ENCODE results near the gene CXXC5. TPM values are rescaled to one million over a fixed set of nuclear protein-coding genes. Genes with fewer than 3 reads are reported as not detected.

The CXXC5 gene
- total and polyA plus RNA-seq, 2 donors (not counting 1 experiment from before 2014, with no cell fraction given), result 18.6 to 43.9 TPM

DNA sequence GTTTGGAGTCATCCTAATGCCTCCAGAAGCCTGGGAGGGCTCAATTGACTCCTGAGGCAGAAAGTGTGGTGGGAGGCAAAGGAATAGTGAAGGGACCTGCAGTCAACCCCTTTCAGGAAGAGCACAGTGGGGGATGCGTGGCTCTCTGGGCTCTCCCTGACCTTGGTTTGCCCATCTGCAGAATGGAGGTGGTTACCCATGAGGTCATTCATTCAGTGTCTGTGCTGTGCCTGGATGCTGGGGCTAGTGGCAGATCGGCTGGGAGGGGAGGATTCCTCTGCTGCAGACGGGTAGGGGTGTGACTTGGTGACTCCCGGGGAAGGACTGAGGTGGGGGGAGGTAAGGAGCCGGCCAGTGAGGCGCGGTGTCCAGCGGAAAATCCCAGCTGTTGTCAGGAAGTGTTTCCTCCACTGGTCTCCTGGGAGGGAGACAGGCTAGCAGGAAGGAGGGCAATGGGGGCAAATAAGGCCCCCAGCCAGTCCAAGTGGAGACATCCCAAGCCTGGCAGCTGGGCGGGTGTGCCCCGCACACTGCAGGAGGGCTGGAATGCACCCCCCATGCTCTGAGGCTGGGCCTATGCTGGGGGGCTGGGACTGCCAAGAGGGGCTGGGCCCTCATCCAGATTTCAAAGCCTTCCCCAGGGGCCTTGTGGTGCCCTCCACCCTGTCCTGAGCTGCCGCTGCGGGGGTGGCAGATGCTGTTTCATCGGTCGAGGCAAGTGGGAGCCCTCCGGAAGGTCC lies 10.9 kb downstream of the CXXC5 start:
- H3K4me1 ChIP-seq (ENCODE audit: control insufficient read depth, extremely low read depth, insufficient read depth, low read length), result peaks cover 44% of the 10 kb centered on the region
- no peaks in the 10 kb centered on the region for H3K27me3 ChIP-seq (ENCODE audit: control insufficient read depth, insufficient read depth, low read length)
- TF ChIP-seq CTCF (conservative IDR thresholded peaks at IDR 0.05 in 1 of 2, IDR thresholded peaks at IDR 0.05 in 1 of 2; ENCODE audit: low read depth in 1 of 2, low read length in 2 of 2), result no peak
- TF ChIP-seq EZH2 (IDR thresholded peaks at IDR 0.05; ENCODE audit: low read length, missing control alignments), result no peak
- no peak overlapping the region for H2AFZ ChIP-seq (ENCODE audit: low read length)
- H3K36me3 ChIP-seq (ENCODE audit: control insufficient read depth, insufficient read depth, low read length), result no peaks in the 10 kb centered on the region
- H3K79me2 ChIP-seq (ENCODE audit: control insufficient read depth, insufficient read depth, low read length), result peaks cover 24% of the 10 kb centered on the region
- H3K27ac ChIP-seq (ENCODE audit: insufficient read depth, low read length), result peak overlapping the region; percentile 82
- no peaks in the 10 kb centered on the region for H3K9me3 ChIP-seq (ENCODE audit: control insufficient read depth, insufficient read depth, low read depth, low read length)
- H4K20me1 ChIP-seq (ENCODE audit: control insufficient read depth, extremely low read depth, insufficient read depth, low read length), result no peaks in the 10 kb centered on the region
- H3K4me2 ChIP-seq (ENCODE audit: extremely low read depth, insufficient read depth, low read length), result peak overlapping the region; percentile 81
- H3K4me3 ChIP-seq (replicated peaks in 1 of 4; ENCODE audit: control extremely low read depth in 1 of 4, insufficient read depth in 1 of 4, low read depth in 3 of 4, low read length in 4 of 4), result peak overlapping the region in 3 of 4 experiments; percentile 22 to 42 (median 27)
- DNase-seq (ENCODE audit: low read depth in 2 of 2), result peak; percentile 60 to 84
- peak overlapping the region; percentile 41 for H3K9ac ChIP-seq (ENCODE audit: insufficient read depth, low read length)

DNA sequence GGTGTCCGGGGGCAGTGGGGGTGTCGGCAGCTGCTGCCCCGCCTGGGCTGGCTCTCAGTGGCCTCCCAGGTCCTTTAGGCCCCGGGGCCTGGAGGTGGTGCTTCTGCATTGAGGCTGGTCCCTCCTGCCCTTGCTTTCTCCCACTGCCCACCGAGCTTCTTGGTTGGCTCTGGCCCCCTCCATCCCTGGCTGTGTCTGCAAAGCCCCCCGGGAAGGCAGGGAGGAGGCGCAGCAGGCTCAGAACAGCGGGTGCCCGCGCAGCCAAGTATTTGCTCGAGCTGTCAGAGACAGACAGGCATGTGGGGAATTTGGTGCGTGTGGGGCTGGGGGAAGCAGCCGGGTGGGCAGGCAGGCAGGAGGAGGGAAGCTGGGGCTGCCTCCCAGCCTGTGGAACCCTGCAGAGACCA lies 11.5 kb downstream of the CXXC5 start:
- Histone ChIP-seq H4K20me1 (ENCODE audit: control insufficient read depth, extremely low read depth, insufficient read depth, low read length) (no peaks in the 10 kb centered on the region), H2AFZ (ENCODE audit: low read length) (no peak overlapping the region), H3K4me1 (ENCODE audit: control insufficient read depth, extremely low read depth, insufficient read depth, low read length) (peaks cover 42% of the 10 kb centered on the region), H3K79me2 (ENCODE audit: control insufficient read depth, insufficient read depth, low read length) (peaks cover 19% of the 10 kb centered on the region), H3K27me3 (ENCODE audit: control insufficient read depth, insufficient read depth, low read length) (no peaks in the 10 kb centered on the region), H3K4me3 (replicated peaks in 1 of 4; ENCODE audit: control extremely low read depth in 1 of 4, insufficient read depth in 1 of 4, low read depth in 3 of 4, low read length in 4 of 4) (peak overlapping the region in 3 of 4 experiments; percentile 27 to 42 (median 34)), H3K9me3 (ENCODE audit: control insufficient read depth, insufficient read depth, low read depth, low read length) (no peaks in the 10 kb centered on the region), H3K36me3 (ENCODE audit: control insufficient read depth, insufficient read depth, low read length) (no peaks in the 10 kb centered on the region), H3K27ac (ENCODE audit: insufficient read depth, low read length) (peak overlapping the region; percentile 82), H3K9ac (ENCODE audit: insufficient read depth, low read length) (peak overlapping the region; percentile 41), H3K4me2 (ENCODE audit: extremely low read depth, insufficient read depth, low read length) (peak overlapping the region; percentile 81)
- TF ChIP-seq EZH2 (IDR thresholded peaks at IDR 0.05; ENCODE audit: low read length, missing control alignments) (no peak), CTCF (conservative IDR thresholded peaks at IDR 0.05 in 1 of 2, IDR thresholded peaks at IDR 0.05 in 1 of 2; ENCODE audit: low read depth in 1 of 2, low read length in 2 of 2) (no peak)
- peak in 1 of 2 donors; percentile 64 for DNase-seq (ENCODE audit: low read depth in 2 of 2)

DNA sequence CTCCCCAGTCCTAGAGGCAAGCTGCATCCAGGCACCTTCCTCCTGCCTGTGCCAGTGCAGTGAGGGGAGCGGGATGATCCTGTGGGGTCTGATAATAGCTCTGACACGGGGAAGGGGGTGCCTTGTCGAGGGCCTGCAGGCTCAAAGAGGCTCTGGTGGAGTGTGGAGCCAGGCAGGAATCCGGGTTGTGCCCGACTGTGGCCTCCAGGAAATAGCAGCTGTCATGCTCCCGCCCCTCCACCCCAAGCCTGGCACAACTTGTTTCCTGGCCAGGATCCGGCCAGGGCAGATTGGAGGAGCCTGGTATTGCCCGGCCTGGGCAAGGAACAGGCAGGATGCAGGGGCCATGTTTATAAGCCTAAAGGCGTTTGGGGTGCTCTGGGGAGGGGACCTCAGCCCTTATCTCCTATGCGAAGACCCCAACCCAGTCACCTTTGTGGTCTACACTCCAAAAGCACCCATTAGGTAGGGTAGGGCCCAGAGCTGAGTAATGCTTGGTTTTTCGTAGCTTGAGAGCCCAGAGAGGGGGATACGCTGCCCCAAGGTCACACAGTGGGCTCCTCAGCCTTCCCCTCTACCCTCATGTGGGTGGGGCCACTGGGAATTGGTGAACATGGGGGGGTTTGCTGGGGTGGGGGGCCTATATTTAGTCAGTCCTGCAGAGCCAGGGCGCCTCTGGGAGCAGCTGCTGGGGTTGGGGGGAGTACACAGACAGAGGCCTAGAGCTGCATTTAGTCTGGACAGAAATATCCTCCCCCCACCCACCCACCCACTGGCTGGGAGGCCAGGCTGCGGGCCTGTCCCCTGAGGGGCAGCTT lies 12.2 kb downstream of the CXXC5 start:
- H3K4me1 ChIP-seq (ENCODE audit: control insufficient read depth, extremely low read depth, insufficient read depth, low read length), result peaks cover 38% of the 10 kb centered on the region

More for the DNA sequence above, 12.2 kb downstream of the CXXC5 start:
- H3K4me2 ChIP-seq (ENCODE audit: extremely low read depth, insufficient read depth, low read length), result peak overlapping the region; percentile 81
- peak overlapping the region; percentile 82 for H3K27ac ChIP-seq (ENCODE audit: insufficient read depth, low read length)
- no peak overlapping the region for H2AFZ ChIP-seq (ENCODE audit: low read length)
- H3K27me3 ChIP-seq (ENCODE audit: control insufficient read depth, insufficient read depth, low read length), result no peaks in the 10 kb centered on the region
- peaks cover 20% of the 10 kb centered on the region for H3K79me2 ChIP-seq (ENCODE audit: control insufficient read depth, insufficient read depth, low read length)
- H3K36me3 ChIP-seq (ENCODE audit: control insufficient read depth, insufficient read depth, low read length), result no peaks in the 10 kb centered on the region
- TF ChIP-seq CTCF (conservative IDR thresholded peaks at IDR 0.05 in 1 of 2, IDR thresholded peaks at IDR 0.05 in 1 of 2; ENCODE audit: low read depth in 1 of 2, low read length in 2 of 2) (no peak), EZH2 (IDR thresholded peaks at IDR 0.05; ENCODE audit: low read length, missing control alignments) (no peak)
- no peak for DNase-seq (ENCODE audit: low read depth in 2 of 2)
- H3K4me3 ChIP-seq (replicated peaks in 1 of 4; ENCODE audit: control extremely low read depth in 1 of 4, insufficient read depth in 1 of 4, low read depth in 3 of 4, low read length in 4 of 4), result peak overlapping the region in 3 of 4 experiments; percentile 27 to 42 (median 34)
- H4K20me1 ChIP-seq (ENCODE audit: control insufficient read depth, extremely low read depth, insufficient read depth, low read length), result no peaks in the 10 kb centered on the region
- H3K9me3 ChIP-seq (ENCODE audit: control insufficient read depth, insufficient read depth, low read depth, low read length), result no peaks in the 10 kb centered on the region
- H3K9ac ChIP-seq (ENCODE audit: insufficient read depth, low read length), result peak overlapping the region; percentile 41
